H1 (cell line): Measurements from ENCODE around the gene CDC5L. TPM values are rescaled to one million over a fixed set of nuclear protein-coding genes. Genes with fewer than 3 reads are reported as not detected.

Source experiments
- BACH1 ChIP-seq: IDR thresholded peaks from 2 replicates; pipeline ENCODE4 v1.6.1; 2012; ENCODE audit warnings: low read length, improper control_type of control experiment
- BRCA1 ChIP-seq: IDR thresholded peaks from 2 replicates; pipeline ENCODE4 v1.6.1; 2012; ENCODE audit warnings: low read depth, low read length, improper control_type of control experiment
- CHD1 ChIP-seq: IDR thresholded peaks from 2 replicates; pipeline ENCODE4 v1.6.1; 2012; ENCODE audit warnings: low read depth, low read length, improper control_type of control experiment
- EGR1 ChIP-seq: IDR thresholded peaks from 2 replicates; pipeline ENCODE4 v1.6.1; 2011; ENCODE audit warnings: low read depth, low read length, borderline replicate concordance
- GTF2F1 ChIP-seq: IDR thresholded peaks from 2 replicates; pipeline ENCODE4 v1.6.1; 2012; ENCODE audit warnings: low read depth, low read length, improper control_type of control experiment, borderline replicate concordance
- JUN ChIP-seq: IDR thresholded peaks from 2 replicates; pipeline ENCODE4 v1.6.1; 2011; ENCODE audit warnings: low read depth, mild to moderate bottlenecking, improper control_type of control experiment, low read length
- KDM1A ChIP-seq: fragments of 200-600, 300-600 bp; sonication (generic); IDR thresholded peaks from 2 replicates; pipeline ENCODE4 v1.7.1; 2016; ENCODE audit warnings: mild to moderate bottlenecking, low read length, borderline replicate concordance
- RXRA ChIP-seq: IDR thresholded peaks from 2 replicates; pipeline ENCODE4 v1.6.1; 2011; ENCODE audit warnings: low read depth, mild to moderate bottlenecking, low read length, moderate library complexity; ENCODE audit not compliant: insufficient read depth
- SP1 ChIP-seq: IDR thresholded peaks from 2 replicates; pipeline ENCODE4 v1.6.1; 2011; ENCODE audit warnings: low read depth, low read length
- TAF1 ChIP-seq: IDR thresholded peaks from 2 replicates; pipeline ENCODE4 v1.6.1; 2011; ENCODE audit warnings: mild to moderate bottlenecking, low read depth, low read length
- polyA plus RNA-seq, 7 experiments: library from polyadenylated mRNA; depleted of rRNA in 3 of 7; stranded (reverse) in 5 of 7; unstranded in 2 of 7; fragments of >200 nt in 5 of 7; fragments of 200-250 nt in 2 of 7; gene quantifications; 1 replicate in 5 of 7; 2 replicates in 1 of 7; 4 replicates in 1 of 7; pipeline versions ENCODE4 v1.2.1 to v1.2.3, GENCODE V29; 2011 to 2013; ENCODE audit warnings: missing spikeins in 2 of 7, mixed read lengths in 2 of 7
- total RNA-seq: library from RNA; stranded (reverse); fragmentation: NEBNext Ultra II Directional; extraction: Animal tissue kit (Norgen Biotek cat#: 25700); gene quantifications from 2 replicates; pipeline ENCODE4 v1.2.1, GENCODE V29; 2021
- TF ChIP-seq, protein P1 (sequence below): IDR thresholded peaks from 2 replicates; pipeline ENCODE4 v1.6.1; 2011; ENCODE audit warnings: low read depth, mild to moderate bottlenecking, low read length; ENCODE audit not compliant: insufficient read depth

Gene CDC5L
- total and polyA plus RNA-seq, 2 of the 8 experiments (the other 6 are each of a cell fraction or from before 2014, with no cell fraction given), result 8.4 to 32.8 TPM

DNA sequence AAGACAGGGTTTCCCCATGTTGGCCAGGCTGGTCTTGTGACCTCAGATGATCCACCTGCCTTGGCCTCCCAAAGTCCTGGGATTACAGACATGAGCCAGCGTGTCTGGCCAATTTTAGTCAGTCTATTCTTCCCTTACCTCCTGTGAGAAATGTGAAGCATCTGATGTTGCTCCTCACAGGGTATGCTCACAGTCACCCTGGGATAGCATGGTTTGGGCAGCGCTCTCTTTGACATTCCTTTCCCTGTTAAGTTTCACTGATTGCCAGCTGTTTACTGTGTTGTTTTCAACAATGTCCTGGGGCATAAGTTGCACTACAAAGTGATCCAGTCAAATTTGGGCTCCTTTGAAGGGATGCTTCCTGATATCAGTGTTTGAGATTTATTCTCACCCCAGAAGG lies 13.1 kb downstream of the CDC5L start (continued):
- TF ChIP-seq, protein P1, sequence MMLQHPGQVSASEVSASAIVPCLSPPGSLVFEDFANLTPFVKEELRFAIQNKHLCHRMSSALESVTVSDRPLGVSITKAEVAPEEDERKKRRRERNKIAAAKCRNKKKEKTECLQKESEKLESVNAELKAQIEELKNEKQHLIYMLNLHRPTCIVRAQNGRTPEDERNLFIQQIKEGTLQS, result no peak
- TF ChIP-seq CHD1 (no peak), SP1 (no peak), BACH1 (no peak), KDM1A (no peak), TAF1 (no peak), EGR1 (no peak), JUN (no peak), RXRA (no peak), GTF2F1 (no peak), BRCA1 (no peak)
